Rectal smooth muscle tissue (tissue), 1 donor: Measurements from ENCODE around the gene VWA2.
"Not testable (repeated sequence)": the region's sequence is repeated elsewhere in the genome, so short reads cannot be mapped to it uniquely, and the experiment has no call there.

Experiments used
- H3K27ac ChIP-seq: one replicate; pipeline ENCODE4 v1.7.0; 2013; ENCODE audit warnings: low read depth, low read length, inconsistent platforms
- H3K27me3 ChIP-seq: one replicate; pipeline ENCODE4 v1.7.0; 2013; ENCODE audit warnings: low read length; ENCODE audit not compliant: control insufficient read depth, insufficient read depth
- H3K36me3 ChIP-seq: one replicate; pipeline ENCODE4 v1.7.0; 2013; ENCODE audit warnings: low read length; ENCODE audit not compliant: control insufficient read depth, insufficient read depth
- H3K4me1 ChIP-seq: one replicate; pipeline ENCODE4 v1.7.0; 2013; ENCODE audit warnings: low read length; ENCODE audit not compliant: control insufficient read depth, insufficient read depth
- H3K4me3 ChIP-seq: one replicate; pipeline ENCODE4 v1.7.0; 2013; ENCODE audit warnings: low read length
- H3K9ac ChIP-seq: one replicate; pipeline ENCODE4 v1.7.0; 2013; ENCODE audit warnings: low read length

The VWA2 gene

GRCh38 chr10:114319406-114320248 is 80.6 kb downstream of the VWA2 start:
- H3K36me3 ChIP-seq = peaks cover 8% of the 10 kb centered on the region
- H3K27me3 ChIP-seq = peaks cover 3% of the 10 kb centered on the region
- no peaks in the 10 kb centered on the region for H3K4me1 ChIP-seq
- no peak overlapping the region for H3K27ac ChIP-seq
- H3K9ac ChIP-seq = no peak overlapping the region
- H3K4me3 ChIP-seq = no peak overlapping the region

DNA sequence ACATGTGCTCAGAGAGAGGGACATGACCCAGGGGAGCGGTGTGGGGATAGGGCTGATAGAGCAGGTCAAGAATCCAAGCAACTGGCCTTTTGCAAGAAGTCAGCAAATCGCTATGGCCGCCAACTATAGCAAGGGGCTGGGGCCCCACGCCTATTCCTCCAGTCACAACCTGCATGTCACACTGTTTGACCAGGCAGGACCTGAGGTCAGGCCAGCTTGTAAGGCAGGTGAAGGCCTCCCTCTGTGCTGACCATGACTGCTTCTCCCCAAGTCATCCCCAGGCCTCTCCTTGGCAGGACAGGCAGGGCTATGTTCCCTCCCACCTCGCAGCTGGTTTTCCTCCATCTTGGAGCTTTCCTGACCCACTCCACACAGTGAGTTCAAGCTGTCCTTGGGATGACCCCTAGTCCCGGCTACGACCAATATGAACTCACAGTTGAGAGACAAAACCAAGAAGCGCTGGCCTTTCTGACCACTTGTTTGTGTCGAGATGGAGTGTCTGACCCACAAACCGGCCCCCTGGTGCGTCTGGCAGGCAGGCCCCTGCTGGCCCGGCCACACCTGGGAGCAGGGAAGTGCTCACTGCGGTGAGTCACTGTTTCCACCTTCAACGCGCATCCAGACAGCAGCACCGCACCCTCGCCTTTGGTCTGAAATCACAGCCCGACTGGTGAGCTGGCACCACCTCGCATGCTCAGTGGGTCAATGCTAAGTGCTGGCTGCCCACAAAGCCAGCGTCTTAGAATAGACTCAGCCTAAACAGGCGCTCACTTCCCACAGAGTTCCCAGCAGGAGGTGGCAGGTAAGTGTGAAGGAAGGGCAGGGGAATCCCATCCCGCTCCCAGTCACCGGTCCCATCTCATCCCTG is 81.4 kb downstream of the VWA2 start:
- no peak overlapping the region for H3K4me3 ChIP-seq
- no peaks in the 10 kb centered on the region for H3K4me1 ChIP-seq
- H3K27ac ChIP-seq = no peak overlapping the region
- H3K27me3 ChIP-seq = peaks cover 2% of the 10 kb centered on the region
- peaks cover 8% of the 10 kb centered on the region for H3K36me3 ChIP-seq
- H3K9ac ChIP-seq = no peak overlapping the region

- no peaks in the 10 kb centered on the region for H3K4me1 ChIP-seq
- no peak overlapping the region for H3K27ac ChIP-seq
- H3K36me3 ChIP-seq = peaks cover 8% of the 10 kb centered on the region
- no peaks in the 10 kb centered on the region for H3K27me3 ChIP-seq
- H3K4me3 ChIP-seq = no peak overlapping the region
- no peak overlapping the region for H3K9ac ChIP-seq
These were observed 83.3 kb downstream of the VWA2 start for GRCh38 chr10:114322344-114322743.

DNA sequence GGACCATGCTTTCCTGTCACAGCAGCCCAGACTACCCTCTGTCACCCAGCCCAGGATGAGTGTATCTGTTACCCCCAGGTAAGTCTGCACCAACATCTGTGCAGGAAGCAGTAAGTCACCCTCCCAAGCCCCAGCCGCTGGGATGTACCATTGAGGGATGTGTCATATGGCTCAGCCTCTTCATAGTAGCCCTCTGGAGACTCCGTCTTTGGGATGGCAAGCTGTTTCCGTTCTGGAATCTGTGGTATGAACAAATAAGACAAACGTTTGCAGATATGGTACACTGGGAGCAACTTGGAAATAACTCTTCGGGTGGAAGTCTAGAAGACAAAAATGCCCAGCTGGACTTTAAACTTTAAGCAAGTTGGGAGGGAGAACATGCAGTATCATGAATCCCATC is 84.0 kb downstream of the VWA2 start:
- H3K36me3 ChIP-seq = peaks cover 8% of the 10 kb centered on the region
- no peaks in the 10 kb centered on the region for H3K27me3 ChIP-seq
- H3K4me1 ChIP-seq = no peaks in the 10 kb centered on the region
- no peak overlapping the region for H3K9ac ChIP-seq
- H3K27ac ChIP-seq = no peak overlapping the region
- no peak overlapping the region for H3K4me3 ChIP-seq

- Histone ChIP-seq H3K36me3 (peaks cover 8% of the 10 kb centered on the region), H3K27me3 (no peaks in the 10 kb centered on the region), H3K27ac (no peak overlapping the region), H3K4me3 (no peak overlapping the region), H3K4me1 (peaks cover 3% of the 10 kb centered on the region), H3K9ac (no peak overlapping the region)
These were observed 87.7 kb downstream of the VWA2 start for GRCh38 chr10:114326795-114327194.

- H3K4me1 ChIP-seq = peaks cover 9% of the 10 kb centered on the region
- H3K36me3 ChIP-seq = peaks cover 3% of the 10 kb centered on the region
- no peak overlapping the region for H3K27ac ChIP-seq
- H3K4me3 ChIP-seq = no peak overlapping the region
- H3K9ac ChIP-seq = no peak overlapping the region
- H3K27me3 ChIP-seq = no peaks in the 10 kb centered on the region
These were observed 88.7 kb downstream of the VWA2 start for GRCh38 chr10:114327537-114328440.

GRCh38 chr10:114328441-114328812 is 89.4 kb downstream of the VWA2 start:
- H3K9ac ChIP-seq = no peak overlapping the region
- no peak overlapping the region for H3K27ac ChIP-seq
- peaks cover 15% of the 10 kb centered on the region for H3K4me1 ChIP-seq
- H3K36me3 ChIP-seq = peaks cover 3% of the 10 kb centered on the region
- H3K4me3 ChIP-seq = no peak overlapping the region
- H3K27me3 ChIP-seq = no peaks in the 10 kb centered on the region

GRCh38 chr10:114328874-114329273 is 89.8 kb downstream of the VWA2 start:
- Histone ChIP-seq H3K9ac (no peak overlapping the region), H3K27me3 (no peaks in the 10 kb centered on the region), H3K4me1 (peaks cover 17% of the 10 kb centered on the region), H3K4me3 (no peak overlapping the region), H3K27ac (peak overlapping the region; percentile 20), H3K36me3 (peaks cover under 1% of the 10 kb centered on the region)

DNA sequence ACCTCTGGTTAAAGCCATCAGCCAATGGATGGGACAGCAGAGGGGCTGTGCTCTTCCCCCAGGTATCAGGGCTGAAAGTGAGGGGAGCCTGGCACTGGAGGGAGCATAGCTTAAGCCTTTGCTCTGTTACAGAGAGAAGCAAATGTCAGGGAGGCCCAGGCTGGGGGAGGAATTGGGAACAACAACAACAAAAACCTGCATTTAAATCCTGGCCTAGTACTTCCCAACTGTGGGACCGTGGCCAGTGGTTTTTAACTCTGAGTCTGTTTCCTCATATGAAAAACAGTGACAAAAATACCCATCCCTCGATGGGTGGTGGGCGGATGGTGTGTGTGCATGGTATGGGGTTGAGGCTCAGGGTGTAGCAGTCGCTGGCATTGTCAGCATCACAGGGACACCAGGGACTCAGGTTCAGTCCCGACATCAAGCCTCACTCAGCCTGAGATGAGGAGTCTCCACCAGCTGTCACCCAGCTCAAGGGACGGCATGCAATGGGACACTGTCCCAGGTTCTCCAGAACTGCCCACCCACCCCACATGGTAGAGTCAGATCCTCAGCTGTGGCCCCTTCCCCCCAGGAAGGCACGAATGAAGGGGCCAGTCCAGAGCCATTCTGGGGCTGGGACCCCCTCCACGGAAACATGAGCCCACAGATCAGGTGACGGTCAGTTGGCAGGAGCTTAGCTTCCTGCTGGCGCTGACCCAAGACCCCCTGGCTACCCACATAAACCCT is 90.7 kb downstream of the VWA2 start:
- Histone ChIP-seq H3K4me1 (peaks cover 17% of the 10 kb centered on the region), H3K27ac (no peak overlapping the region), H3K36me3 (no peaks in the 10 kb centered on the region), H3K9ac (no peak overlapping the region), H3K27me3 (no peaks in the 10 kb centered on the region), H3K4me3 (no peak overlapping the region)

DNA sequence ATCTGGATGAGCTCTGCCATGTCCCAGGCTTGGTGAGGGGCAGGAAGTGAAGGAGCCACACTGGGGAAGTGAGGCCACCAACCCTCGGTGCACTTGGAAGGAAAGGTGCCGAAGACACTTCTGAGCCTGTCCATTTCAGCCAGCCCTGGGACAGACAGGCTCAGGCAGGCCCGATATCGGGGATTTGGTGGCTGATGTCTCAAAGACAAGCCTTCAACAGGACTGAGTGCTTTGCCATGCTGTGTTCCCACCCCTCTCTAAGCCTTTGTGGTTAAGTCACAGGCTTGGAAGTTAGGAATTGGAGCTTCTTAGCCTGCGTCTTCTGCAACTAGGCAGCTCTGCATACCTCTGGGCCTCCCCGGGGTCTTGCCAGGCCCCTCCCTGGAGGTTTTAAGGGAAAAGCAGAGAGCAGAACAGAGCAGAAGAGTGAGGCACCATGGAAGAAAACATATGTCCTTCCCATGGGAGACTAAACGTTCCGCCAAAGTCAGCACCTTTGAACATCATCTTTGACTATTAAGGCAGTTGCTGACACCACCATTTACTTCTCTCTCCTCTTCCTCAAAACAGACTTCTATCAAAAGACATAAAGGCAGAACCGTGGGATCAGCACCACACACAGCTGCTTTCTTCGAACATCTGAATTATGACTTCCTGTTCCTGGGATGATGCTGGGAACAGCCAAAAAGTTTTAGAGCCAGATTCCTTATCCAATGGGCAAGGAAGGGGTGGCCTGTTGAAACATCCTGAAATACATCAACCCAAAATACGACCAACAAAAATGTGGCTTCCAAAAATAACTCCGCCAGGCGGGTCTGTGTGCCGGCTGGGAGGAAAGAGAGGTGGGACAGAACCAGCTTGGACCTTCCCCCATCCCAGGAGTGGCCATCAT is 93.5 kb downstream of the VWA2 start:
- Histone ChIP-seq H3K4me1 (peaks cover 17% of the 10 kb centered on the region), H3K27ac (peak overlapping the region; percentile 40), H3K27me3 (no peaks in the 10 kb centered on the region), H3K9ac (no peak overlapping the region), H3K4me3 (no peak overlapping the region), H3K36me3 (no peaks in the 10 kb centered on the region)

DNA sequence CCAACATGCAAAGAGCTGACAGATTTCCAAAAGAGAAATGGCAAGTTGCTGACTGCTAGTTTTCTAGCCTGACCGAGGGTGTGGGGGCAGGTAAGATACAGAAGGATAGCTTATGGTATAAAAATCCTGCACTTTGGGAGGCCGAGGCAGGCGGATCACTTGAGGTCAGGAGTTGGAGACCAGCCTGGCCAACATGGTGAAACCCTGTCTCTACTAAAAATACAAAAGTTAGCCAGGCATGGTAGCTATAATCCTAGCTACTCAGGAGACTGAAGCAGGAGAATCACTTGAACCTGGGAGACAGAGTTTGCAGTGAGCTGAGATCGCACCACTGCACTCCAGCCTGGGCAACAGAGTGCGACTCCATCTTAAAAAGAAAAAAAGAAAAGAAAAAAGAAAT is 94.4 kb downstream of the VWA2 start:
- not testable (repeated sequence) for H3K36me3 ChIP-seq, H3K27me3 ChIP-seq, H3K4me3 ChIP-seq, H3K9ac ChIP-seq
- Histone ChIP-seq H3K4me1 (peaks cover 17% of the 10 kb centered on the region), H3K27ac (peak overlapping the region; percentile 40)
